ENCODE data around the gene PKP1. TPM values are rescaled to one million over a fixed set of nuclear protein-coding genes. Genes with fewer than 3 reads are reported as not detected.

PKP1 gene
- total RNA-seq, 2 donors from 2014 or later: 2.3 TPM; not detected in 1

DNA sequence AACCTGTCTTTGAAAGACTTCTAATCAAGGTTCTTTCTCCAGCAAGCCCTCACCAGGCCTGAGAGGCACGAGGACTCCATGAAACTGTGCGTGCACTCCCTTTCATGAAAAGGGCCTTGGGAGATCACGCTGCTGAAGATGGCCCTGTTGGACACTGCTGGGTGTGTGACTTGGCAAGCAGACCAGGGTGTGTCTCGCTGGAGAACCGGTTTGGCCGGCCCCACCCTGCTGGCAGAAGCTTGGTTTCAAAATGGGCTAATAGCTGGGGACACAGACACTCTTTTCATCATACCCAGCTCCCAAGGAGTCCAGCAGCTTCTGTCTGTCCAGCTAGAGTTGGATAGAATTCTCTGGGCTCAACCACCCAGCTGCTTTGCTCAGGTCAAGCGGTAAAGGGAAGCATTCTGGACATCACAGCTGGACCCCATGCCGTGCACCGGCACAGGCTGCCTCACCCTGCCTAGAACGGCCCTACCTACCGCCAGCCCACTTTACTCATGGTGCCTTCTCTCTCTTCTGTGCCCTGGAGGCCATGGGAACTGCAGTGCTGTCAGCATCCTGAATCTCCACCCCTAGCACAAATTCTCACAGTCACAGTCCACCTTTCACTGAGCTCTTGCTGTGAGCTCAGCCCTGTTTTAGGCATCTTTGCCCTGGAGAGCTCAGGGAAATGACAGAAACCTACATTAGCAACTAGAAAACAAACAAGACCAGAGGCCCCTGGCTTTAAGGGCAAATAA lies 24.6 kb downstream of the PKP1 start:
- Histone ChIP-seq H3K27me3 (no peaks in the 10 kb centered on the region), H3K9me3 (no peaks in the 10 kb centered on the region), H3K36me3 (no peaks in the 10 kb centered on the region), H3K4me3 (no peak overlapping the region), H3K27ac (peak overlapping the region in 1 of 2 donors; percentile 54), H3K4me1 (peaks cover 0 to 40% of the 10 kb centered on the region in 2 donors)
- TF ChIP-seq CTCF (IDR thresholded peaks at IDR 0.05): no peak
- no peak for DNase-seq (ENCODE audit: low spot score)

GRCh38 chr1:201309416-201309815 lies 26.1 kb downstream of the PKP1 start:
- Histone ChIP-seq H3K36me3 (no peaks in the 10 kb centered on the region), H3K27ac (peak overlapping the region; percentile 54 to 64), H3K27me3 (no peaks in the 10 kb centered on the region), H3K4me1 (peaks cover 0 to 40% of the 10 kb centered on the region in 2 donors), H3K9me3 (no peaks in the 10 kb centered on the region), H3K4me3 (no peak overlapping the region)
- DNase-seq (ENCODE audit: low spot score): peak; percentile 63
- peak in 1 of 2 donors; percentile 41 for TF ChIP-seq CTCF (IDR thresholded peaks at IDR 0.05)

GRCh38 chr1:201310251-201310985 lies 27.1 kb downstream of the PKP1 start:
- no peak for TF ChIP-seq CTCF (IDR thresholded peaks at IDR 0.05)
- Histone ChIP-seq H3K27ac (peak overlapping the region; percentile 63 to 64), H3K4me1 (peaks cover 0 to 40% of the 10 kb centered on the region in 2 donors), H3K36me3 (no peaks in the 10 kb centered on the region), H3K4me3 (no peak overlapping the region), H3K9me3 (no peaks in the 10 kb centered on the region), H3K27me3 (no peaks in the 10 kb centered on the region)
- DNase-seq (ENCODE audit: low spot score): no peak

- Histone ChIP-seq H3K36me3 (no peaks in the 10 kb centered on the region), H3K4me3 (no peak overlapping the region), H3K9me3 (no peaks in the 10 kb centered on the region), H3K4me1 (peaks cover 0 to 40% of the 10 kb centered on the region in 2 donors), H3K27ac (peak overlapping the region; percentile 63 to 64), H3K27me3 (no peaks in the 10 kb centered on the region)
- TF ChIP-seq CTCF (IDR thresholded peaks at IDR 0.05): no peak
- no peak for DNase-seq (ENCODE audit: low spot score)
Observed at GRCh38 chr1:201310986-201311355, 27.7 kb downstream of the PKP1 start.

GRCh38 chr1:201311356-201312011 lies 28.2 kb downstream of the PKP1 start:
- no peaks in the 10 kb centered on the region for H3K27me3 ChIP-seq
- peak overlapping the region; percentile 5 to 64 for H3K27ac ChIP-seq
- peaks cover 0 to 40% of the 10 kb centered on the region in 2 donors for H3K4me1 ChIP-seq
- no peak overlapping the region for H3K4me3 ChIP-seq
- no peaks in the 10 kb centered on the region for H3K9me3 ChIP-seq
- TF ChIP-seq CTCF (IDR thresholded peaks at IDR 0.05): no peak
- no peak for DNase-seq (ENCODE audit: low spot score)
- no peaks in the 10 kb centered on the region for H3K36me3 ChIP-seq
